Hematopoietic multipotent progenitor cell (in vitro differentiated cells): ENCODE results near the gene WNT5A. TPM values are rescaled to one million over a fixed set of nuclear protein-coding genes. Genes with fewer than 3 reads are reported as not detected.

Experiments used
- DNase-seq, 3 donors: peaks; one replicate each; pipeline ENCODE4 v3.0.0-alpha.2; 2011 to 2015; ENCODE audit warnings: low read depth in 2 of 3, low spot score in 2 of 3
- total RNA-seq: library from RNA; depleted of rRNA; stranded (reverse); fragments of >200 nt; gene quantifications from one replicate; pipeline ENCODE4 v1.2.3, GENCODE V29; 2012

WNT5A gene
- total RNA-seq: not detected

DNA sequence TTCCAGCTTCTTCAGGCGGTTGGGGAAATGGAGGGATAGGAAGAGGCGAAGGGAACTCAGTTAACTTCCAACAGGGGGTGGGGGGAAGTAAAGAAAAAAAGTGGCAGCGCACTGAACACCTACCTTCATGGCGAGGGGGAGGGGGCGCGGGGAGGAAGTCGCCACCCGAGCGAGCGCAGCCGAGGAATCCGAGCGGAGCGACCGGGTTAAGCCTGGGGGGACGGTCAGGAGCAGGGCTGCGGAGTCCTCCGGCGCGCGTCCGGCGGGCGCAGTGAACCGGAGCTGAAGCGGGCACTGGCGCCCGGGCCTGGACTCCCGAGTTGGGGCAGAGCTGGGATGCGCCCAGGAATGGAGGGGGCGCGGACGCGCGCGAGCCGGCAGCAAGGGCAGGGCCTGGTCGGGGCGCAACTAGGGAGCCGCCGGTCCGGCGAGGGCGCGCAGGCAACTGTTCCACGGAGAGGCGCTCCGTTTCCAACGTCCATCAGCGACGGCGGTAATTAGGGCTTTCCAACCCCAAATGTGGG is at the start of gene WNT5A:
TSS of gene WNT5A (minus strand) at position 450 of the 524 bp plus-strand sequence. CDS start at position 129, 321 bp downstream.
- no peak for DNase-seq

DNA sequence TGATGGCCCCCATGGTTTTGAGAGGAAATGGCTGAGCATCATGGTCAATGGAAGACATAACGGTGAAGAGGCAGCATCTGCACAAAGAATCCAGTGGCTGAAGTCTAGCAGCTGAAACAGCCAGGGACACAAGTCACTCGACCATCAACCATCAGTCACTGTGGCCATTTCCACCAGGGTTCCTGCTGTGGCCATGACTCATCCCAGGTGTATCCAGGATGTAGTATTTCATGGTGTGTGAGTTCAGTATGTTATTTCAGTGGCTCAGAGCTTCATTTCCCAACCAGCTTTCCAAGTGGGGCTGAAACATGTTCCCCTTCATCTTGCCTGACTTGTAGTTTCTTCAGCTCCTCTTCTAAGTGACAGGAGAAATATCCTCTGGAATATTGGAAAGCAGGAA is 47.8 kb upstream of the WNT5A start:
- DNase-seq: no peak

DNA sequence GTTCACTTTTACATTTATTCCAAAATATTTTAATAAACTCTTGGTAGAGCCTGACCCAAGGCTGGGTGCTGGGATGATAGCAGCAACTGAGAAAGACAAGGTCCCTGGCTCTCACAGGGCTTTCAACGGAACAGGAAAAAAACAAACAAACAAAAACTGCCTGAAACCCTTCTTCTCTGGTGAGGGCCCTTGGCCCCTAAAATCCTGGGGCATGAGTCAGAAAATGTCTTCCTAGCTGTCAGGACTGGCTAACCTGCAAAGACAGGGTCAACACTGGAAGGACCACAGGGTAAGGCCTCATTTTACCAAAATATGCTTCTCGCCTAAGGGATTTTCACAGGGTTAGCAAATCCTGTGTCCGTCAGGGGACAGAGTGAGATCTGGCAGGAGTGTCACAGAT is 45.7 kb upstream of the WNT5A start:
- DNase-seq: no peak

- no peak for DNase-seq
Observed at GRCh38 chr3:55531321-55531720, 44.2 kb upstream of the WNT5A start.

- DNase-seq: no peak
Observed at GRCh38 chr3:55527361-55527760, 40.3 kb upstream of the WNT5A start.

GRCh38 chr3:55526332-55527030 is 39.4 kb upstream of the WNT5A start:
- DNase-seq: no peak

DNA sequence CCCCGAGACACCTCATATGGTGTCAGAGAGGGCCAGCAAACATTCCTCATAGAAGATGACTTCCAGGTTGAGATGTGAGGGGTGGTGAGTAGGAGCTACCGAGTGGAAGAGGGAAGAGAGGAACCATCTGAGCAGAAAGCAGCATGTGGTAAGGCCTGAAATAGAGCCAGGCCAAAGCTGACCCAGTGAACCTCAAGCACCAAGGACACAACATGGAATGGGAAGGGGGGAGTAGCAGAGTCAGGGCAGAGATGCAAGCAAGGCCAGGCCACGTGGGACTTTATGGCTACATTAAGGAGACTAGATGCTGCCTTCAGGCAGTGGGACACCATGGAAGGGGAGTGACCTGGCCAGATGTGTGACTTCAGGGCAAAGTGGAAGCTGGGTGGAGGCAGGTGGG is 38.3 kb upstream of the WNT5A start:
- DNase-seq: no peak

- no peak for DNase-seq
Observed at GRCh38 chr3:55524565-55525244, 37.6 kb upstream of the WNT5A start.

DNA sequence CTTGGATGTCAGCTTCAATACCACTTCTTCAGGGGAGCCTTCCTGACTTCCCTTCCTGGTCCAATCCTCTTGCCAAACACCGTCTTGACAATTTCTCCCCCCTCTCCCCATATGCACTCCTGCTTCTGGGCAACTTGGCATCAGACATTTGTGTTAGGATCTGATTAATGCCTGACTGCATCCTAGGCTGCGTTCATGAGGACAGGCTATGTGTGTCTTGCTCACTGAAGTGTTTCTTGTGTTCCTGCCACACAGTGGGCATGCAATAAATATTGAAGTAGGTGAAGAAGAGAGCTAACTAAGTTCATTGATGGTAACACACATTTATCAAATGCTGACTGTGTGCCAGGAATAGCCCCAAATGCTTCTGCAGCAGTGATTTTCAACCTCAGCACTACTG is 36.4 kb upstream of the WNT5A start:
- DNase-seq: no peak

DNA sequence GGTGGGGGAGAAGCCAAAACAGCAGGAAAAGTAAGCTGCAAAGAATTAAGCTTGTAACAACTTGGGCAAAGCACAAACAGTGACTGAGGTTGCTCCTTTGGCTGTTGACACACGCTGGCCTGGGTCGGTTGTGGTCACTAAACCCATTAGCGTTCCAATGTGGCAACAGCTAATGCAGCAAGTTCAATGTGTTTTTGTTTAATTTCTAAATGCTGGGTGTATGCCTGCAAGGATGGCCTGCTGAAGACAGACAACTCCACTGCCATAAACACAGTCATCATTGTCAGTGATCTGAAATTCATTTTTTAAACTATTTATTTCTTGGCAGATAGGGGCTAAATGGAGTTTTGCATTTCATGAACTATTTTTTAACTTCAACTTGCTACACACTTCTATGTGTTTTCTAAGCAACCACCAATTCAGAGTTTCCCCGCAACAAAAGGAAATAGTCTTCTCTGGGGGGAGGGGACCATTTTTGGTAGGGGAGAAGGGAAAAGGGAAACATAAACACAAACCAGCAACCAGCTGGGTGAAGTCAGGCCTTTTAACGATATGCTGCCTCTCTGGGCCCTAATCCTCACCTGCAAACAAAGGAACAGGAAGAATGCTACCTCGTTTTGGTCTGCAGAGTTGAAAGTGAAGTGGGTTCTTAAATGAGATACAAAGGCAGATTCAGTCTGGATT is 34.8 kb upstream of the WNT5A start:
- no peak for DNase-seq

- DNase-seq: no peak
Observed at GRCh38 chr3:55521064-55521737, 34.1 kb upstream of the WNT5A start.

DNA sequence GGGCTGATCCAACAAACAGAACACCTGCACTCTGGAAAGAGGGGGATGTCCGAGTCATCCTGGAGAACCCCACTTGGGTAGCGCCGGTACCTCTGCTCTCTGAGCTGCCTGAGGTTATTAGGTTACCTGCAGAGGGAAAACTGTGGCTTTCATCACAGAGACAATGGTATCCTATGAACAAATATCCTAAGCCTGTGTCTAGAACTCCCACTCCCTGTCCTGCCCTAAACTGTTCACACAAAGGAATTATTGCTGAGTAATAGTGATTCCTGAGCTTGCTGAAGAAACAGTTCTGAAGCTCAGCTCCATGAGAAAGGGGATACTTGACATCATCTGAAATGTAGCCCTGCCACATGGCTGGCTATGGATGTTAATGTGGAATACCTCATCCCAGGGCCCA is 31.9 kb upstream of the WNT5A start:
- DNase-seq: no peak

DNA sequence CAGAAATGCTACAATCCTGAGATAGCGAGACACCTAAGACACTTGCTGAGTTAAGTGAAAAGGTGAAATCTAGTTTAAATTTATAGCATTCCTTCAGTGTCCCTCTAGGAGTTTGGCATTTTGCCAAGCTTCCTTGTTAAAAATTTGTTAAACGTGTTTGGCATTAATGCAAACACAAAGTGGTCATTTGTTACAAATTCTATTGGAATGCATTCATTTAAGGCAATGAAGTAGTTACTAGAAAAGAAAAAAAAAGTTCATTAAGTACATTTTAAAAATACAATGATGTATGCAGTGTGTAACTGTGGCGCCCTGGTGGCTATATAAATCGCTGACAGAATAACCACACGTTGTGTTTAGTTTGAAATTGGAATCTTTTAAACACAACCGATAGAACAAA is 31.3 kb upstream of the WNT5A start:
- no peak for DNase-seq

GRCh38 chr3:55516392-55517030 is 29.4 kb upstream of the WNT5A start:
- no peak for DNase-seq

DNA sequence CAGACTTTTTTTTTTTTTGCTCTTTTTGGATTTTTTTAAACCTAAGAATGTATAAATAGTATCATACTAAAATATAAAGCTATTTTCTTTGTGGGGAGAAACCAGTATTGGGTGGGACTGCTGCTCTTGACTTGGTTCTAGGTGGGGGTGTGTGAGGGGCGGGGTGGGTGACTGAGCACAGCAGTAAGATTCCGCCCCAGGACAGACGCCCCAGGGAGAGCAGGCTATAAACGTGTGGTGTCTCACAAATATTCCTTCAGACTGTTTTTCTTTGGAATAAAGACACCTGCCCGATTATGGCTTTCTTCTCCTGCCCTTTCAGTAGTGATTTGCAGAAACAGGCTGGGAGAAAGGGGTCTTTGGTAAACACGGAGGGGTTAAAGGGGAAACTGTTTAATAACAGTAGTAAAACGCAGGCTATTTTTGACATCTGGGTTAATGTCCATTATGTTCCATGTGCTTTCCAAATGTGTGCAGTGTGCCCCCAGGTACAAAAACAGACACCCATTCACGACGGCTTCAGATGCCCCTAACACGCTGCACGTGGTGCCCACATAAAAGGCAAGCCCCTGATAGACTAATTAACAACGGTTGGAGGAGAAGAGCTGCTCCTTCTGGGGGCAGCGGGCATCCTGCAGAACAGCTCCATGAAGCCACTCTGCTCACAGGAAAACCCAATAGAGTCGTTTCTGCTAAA is 28.6 kb upstream of the WNT5A start:
- no peak for DNase-seq

GRCh38 chr3:55514962-55515361 is 27.9 kb upstream of the WNT5A start:
- no peak for DNase-seq

DNA sequence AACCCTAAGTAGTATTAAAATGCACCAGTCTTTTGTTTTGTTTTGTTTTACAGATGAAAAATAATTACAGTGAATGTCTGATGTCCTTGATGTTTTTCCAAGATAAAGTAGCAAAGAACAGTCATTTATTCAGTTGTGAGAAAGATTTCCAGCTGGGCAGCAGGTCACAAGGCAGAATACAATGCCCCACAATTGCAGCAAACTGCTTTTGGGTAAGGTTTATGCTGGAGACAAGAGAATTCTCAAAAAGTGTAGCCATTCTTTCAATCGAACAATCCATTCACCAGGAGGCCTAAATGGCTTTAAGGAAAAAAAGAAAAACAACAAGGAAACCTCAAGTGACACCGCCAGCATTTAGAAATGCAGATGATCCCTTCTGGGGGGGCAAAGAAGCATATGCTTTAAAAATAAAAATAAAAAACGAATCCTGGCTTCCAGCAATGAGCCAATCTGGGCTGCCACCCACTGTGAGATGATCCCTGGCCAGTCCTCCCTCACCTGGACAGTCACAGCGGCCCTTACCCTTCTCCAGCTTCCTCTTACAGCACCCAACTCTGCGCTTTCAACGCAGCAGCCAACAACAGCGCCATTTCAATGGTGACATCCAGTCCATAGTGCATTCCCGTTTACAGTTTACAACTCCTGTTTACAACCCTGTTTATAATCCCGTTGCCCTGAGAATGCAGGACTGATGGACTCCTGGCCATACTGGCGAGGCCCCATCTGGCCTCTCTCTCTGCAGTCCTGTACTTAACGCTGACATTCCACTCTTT is 25.7 kb upstream of the WNT5A start:
- DNase-seq: no peak

- no peak for DNase-seq
Observed at GRCh38 chr3:55511895-55512570, 24.9 kb upstream of the WNT5A start.

DNA sequence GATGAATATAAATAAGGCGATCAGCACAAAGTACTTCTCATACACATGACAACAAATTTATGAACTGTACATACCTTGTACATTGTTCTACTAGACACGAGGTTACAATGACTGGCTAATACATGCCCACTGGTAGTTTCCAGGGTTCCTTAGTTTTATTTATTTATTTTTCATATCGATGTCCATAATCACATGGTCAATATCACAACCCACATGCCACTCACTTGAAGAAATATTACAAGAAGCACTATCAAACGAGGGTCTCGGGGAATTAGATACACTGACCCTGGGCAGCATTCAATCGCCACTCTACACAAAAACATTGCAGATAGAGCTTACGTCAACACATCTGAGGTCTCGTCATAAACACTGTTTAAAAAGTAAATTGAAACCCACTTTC is 21.2 kb upstream of the WNT5A start:
- no peak for DNase-seq
